Lower leg skin (tissue), 3 donors: ENCODE data around the gene OSBPL9.

Experiments
- POLR2A ChIP-seq, 2 donors: fragments of 450-650 bp; IDR thresholded peaks; one replicate each; pipeline ENCODE4 v1.6.1; 2016 to 2017; ENCODE audit warnings: antibody characterized with exemption in 2 of 2, mild to moderate bottlenecking in 1 of 2, moderate library complexity in 1 of 2
- TF ChIP-seq, protein P1 (sequence below), 3 donors: fragments of 450-650 bp; IDR thresholded peaks; one replicate each; pipeline ENCODE4 v1.5.1; 2016; ENCODE audit warnings: antibody characterized with exemption in 3 of 3, mild to moderate bottlenecking in 3 of 3, moderate library complexity in 2 of 3

DNA sequence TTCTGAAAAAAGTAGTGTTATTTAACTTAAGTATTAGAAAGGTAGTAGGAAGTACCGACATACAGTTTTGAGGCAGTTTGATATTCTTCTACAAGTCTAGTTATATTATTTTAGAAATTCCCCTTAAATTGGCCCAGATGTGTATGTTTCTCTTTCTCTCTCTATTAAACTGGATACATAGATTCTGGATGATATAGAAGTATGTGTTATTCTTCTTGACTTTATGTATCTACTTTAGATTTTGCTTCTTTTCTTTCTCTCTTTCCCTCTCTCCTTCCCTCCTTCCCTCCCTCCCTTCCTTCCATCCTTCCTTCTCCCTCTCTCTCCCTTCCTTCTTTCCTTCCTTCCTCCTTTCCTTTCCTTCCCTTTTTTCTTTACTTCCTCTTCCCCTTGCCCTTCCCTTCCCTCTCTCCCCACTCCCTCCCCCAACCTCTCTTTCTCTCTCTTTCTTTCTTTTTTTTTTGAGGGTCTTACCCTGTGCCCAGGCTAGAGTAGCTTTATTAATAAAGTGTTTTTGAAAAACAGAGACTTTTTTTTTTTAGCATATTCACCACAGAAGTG lies 124.3 kb downstream of the OSBPL9 start:
- TF ChIP-seq, protein P1, sequence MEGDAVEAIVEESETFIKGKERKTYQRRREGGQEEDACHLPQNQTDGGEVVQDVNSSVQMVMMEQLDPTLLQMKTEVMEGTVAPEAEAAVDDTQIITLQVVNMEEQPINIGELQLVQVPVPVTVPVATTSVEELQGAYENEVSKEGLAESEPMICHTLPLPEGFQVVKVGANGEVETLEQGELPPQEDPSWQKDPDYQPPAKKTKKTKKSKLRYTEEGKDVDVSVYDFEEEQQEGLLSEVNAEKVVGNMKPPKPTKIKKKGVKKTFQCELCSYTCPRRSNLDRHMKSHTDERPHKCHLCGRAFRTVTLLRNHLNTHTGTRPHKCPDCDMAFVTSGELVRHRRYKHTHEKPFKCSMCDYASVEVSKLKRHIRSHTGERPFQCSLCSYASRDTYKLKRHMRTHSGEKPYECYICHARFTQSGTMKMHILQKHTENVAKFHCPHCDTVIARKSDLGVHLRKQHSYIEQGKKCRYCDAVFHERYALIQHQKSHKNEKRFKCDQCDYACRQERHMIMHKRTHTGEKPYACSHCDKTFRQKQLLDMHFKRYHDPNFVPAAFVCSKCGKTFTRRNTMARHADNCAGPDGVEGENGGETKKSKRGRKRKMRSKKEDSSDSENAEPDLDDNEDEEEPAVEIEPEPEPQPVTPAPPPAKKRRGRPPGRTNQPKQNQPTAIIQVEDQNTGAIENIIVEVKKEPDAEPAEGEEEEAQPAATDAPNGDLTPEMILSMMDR (IDR thresholded peaks at IDR 0.05): no peak
- TF ChIP-seq POLR2A (IDR thresholded peaks at IDR 0.05): no peak
